Fibroblast of villous mesenchyme (primary cell): Measurements from ENCODE around the gene TMEM145. TPM values are rescaled to one million over a fixed set of nuclear protein-coding genes. Genes with fewer than 3 reads are reported as not detected.

Source experiments
- DNase-seq: peaks from one replicate; pipeline ENCODE4 v3.0.0-alpha.2; 2010; ENCODE audit warnings: low read depth
- H3K4me3 ChIP-seq: 2 replicates; pipeline ENCODE4 v1.5.1; 2011; ENCODE audit warnings: low read depth, mild to moderate bottlenecking, low read length
- CTCF ChIP-seq: IDR thresholded peaks from 2 replicates; pipeline ENCODE4 v1.5.1; 2012; ENCODE audit warnings: low read depth, mild to moderate bottlenecking, low read length; ENCODE audit not compliant: insufficient read depth
- small RNA-seq: library from RNA; depleted of rRNA; stranded (forward); fragments of <200 nt; gene quantifications from one replicate; pipeline ENCODE3, GENCODE V24; 2012
- total RNA-seq: library from RNA; depleted of rRNA; stranded (reverse); fragments of >200 nt; gene quantifications from 2 replicates; pipeline ENCODE4 v1.2.3, GENCODE V29; 2012

Gene TMEM145
- total RNA-seq, 1 donor, result not detected

GRCh38 chr19:42368765-42369164 is 55.7 kb downstream of the TMEM145 start:
- no peak for DNase-seq

GRCh38 chr19:42369433-42370067 is 56.4 kb downstream of the TMEM145 start:
- no peak for TF ChIP-seq CTCF
- no peak for DNase-seq
- no peak overlapping the region for H3K4me3 ChIP-seq

More at GRCh38 chr19:42368765-42369164, 55.7 kb downstream of the TMEM145 start:
- no peak for TF ChIP-seq CTCF
- no peak overlapping the region for H3K4me3 ChIP-seq

- no peak overlapping the region for H3K4me3 ChIP-seq
- TF ChIP-seq CTCF, result no peak
- no peak for DNase-seq
Measured at GRCh38 chr19:42370068-42370520, 57.0 kb downstream of the TMEM145 start.

GRCh38 chr19:42370626-42371175 is 57.6 kb downstream of the TMEM145 start:
- peak; percentile 18 for DNase-seq
- TF ChIP-seq CTCF, result no peak
- H3K4me3 ChIP-seq, result no peak overlapping the region

Small RNA genes within 50 kb of the gene (small RNA-seq; reads per million reads assigned to genes)
- not detected for gene MIR8077

Other genes with a start within 250 kb of the TMEM145 start
- not detected in 2 replicates for gene GRIK5, start 243.1 kb upstream of the TMEM145 start, total RNA-seq
- 13.5 and 19.0 TPM in 2 replicates for gene ZNF574, start 237.1 kb upstream of the TMEM145 start, total RNA-seq
- gene POU2F2, start 180.9 kb upstream of the TMEM145 start, total RNA-seq, result 1.3 and 1.9 TPM in 2 replicates
- gene DEDD2, start 95.6 kb upstream of the TMEM145 start, total RNA-seq, result 14.8 and 15.1 TPM in 2 replicates
- 14.8 and 20.3 TPM in 2 replicates for gene ZNF526, start 93.0 kb upstream of the TMEM145 start, total RNA-seq
- 16.8 and 21.2 TPM in 2 replicates for gene GSK3A, start 70.7 kb upstream of the TMEM145 start, total RNA-seq
- gene ERF, start 58.2 kb upstream of the TMEM145 start, total RNA-seq, result 27.6 and 32.5 TPM in 2 replicates
- gene CIC, start 44.1 kb upstream of the TMEM145 start, total RNA-seq, result 23.7 and 26.7 TPM in 2 replicates
- gene PRR19, start 11.2 kb upstream of the TMEM145 start, total RNA-seq, result 0.64 and 0.86 TPM in 2 replicates
- gene PAFAH1B3, start 10.7 kb upstream of the TMEM145 start, total RNA-seq, result 28.5 and 48.0 TPM in 2 replicates
- gene MEGF8, start 12.3 kb downstream of the TMEM145 start, total RNA-seq, result 21.2 and 22.2 TPM in 2 replicates
- gene CNFN, start 77.0 kb downstream of the TMEM145 start, total RNA-seq, result 0.32 TPM in 1 of 2 replicates, not detected in the other
- gene LIPE, start 114.1 kb downstream of the TMEM145 start, total RNA-seq, result 2.3 and 3.0 TPM in 2 replicates
- gene CXCL17, start 129.6 kb downstream of the TMEM145 start, total RNA-seq, result not detected in 2 replicates
- under 0.01 and 0.97 TPM in 2 replicates for gene CEACAM1, start 215.2 kb downstream of the TMEM145 start, total RNA-seq